IMR-90 (cell line): Measurements from ENCODE around the gene ALCAM.

ENCODE experiments used
- CHD1 ChIP-seq: IDR thresholded peaks from 2 replicates; pipeline ENCODE4 v1.6.1; 2012; ENCODE audit warnings: low read depth, low read length, improper control_type of control experiment
- CTCF ChIP-seq: conservative IDR thresholded peaks from 2 replicates; pipeline ENCODE4 v1.5.1; 2012; ENCODE audit warnings: mild to moderate bottlenecking, low read depth, low read length, improper control_type of control experiment

GRCh38 chr3:105377716-105378115, 11.0 kb downstream of the ALCAM start:
- no peak for TF ChIP-seq CTCF
- TF ChIP-seq CHD1 = no peak
